Measurements from ENCODE around the gene TEX44.
A peak's percentile ranks its signal among the peaks of the same experiment; 100 is the strongest.
"Not testable (repeated sequence)": the region's sequence is repeated elsewhere in the genome, so short reads cannot be mapped to it uniquely, and the experiment has no call there.

The TEX44 gene

GRCh38 chr2:231573698-231574421, 18.8 kb upstream of the TEX44 start:
- TF ChIP-seq POLR2AphosphoS5 (IDR thresholded peaks at IDR 0.05; ENCODE audit: low read depth, low read length) (no peak), TAF1 (IDR thresholded peaks at IDR 0.05; ENCODE audit: borderline replicate concordance, low read depth, low read length) (no peak), POLR2A (IDR thresholded peaks at IDR 0.05; ENCODE audit: low read depth, low read length) (no peak)
- DNase-seq (ENCODE audit: insufficient read length) (no peak), FAIRE-seq (no peak)

- FAIRE-seq (no peak), DNase-seq (ENCODE audit: insufficient read length) (no peak)
- TF ChIP-seq POLR2AphosphoS5 (IDR thresholded peaks at IDR 0.05; ENCODE audit: low read depth, low read length) (no peak), TAF1 (IDR thresholded peaks at IDR 0.05; ENCODE audit: borderline replicate concordance, low read depth, low read length) (no peak), POLR2A (IDR thresholded peaks at IDR 0.05; ENCODE audit: low read depth, low read length) (no peak)
Observed at GRCh38 chr2:231575612-231576256, 16.9 kb upstream of the TEX44 start.

GRCh38 chr2:231576465-231576864, 16.2 kb upstream of the TEX44 start:
- FAIRE-seq (no peak), DNase-seq (ENCODE audit: insufficient read length) (no peak)
- TF ChIP-seq POLR2AphosphoS5 (IDR thresholded peaks at IDR 0.05; ENCODE audit: low read depth, low read length) (no peak), TAF1 (IDR thresholded peaks at IDR 0.05; ENCODE audit: borderline replicate concordance, low read depth, low read length) (no peak), POLR2A (IDR thresholded peaks at IDR 0.05; ENCODE audit: low read depth, low read length) (no peak)

- FAIRE-seq; DNase-seq (ENCODE audit: insufficient read length): not testable (repeated sequence)
Observed at GRCh38 chr2:231578655-231579054, 14.0 kb upstream of the TEX44 start.

- FAIRE-seq (peak; percentile 53), DNase-seq (ENCODE audit: insufficient read length) (no peak)
- no peak for TF ChIP-seq TAF1 (IDR thresholded peaks at IDR 0.05; ENCODE audit: borderline replicate concordance, low read depth, low read length)
- no peak for TF ChIP-seq POLR2AphosphoS5 (IDR thresholded peaks at IDR 0.05; ENCODE audit: low read depth, low read length)
- TF ChIP-seq POLR2A (IDR thresholded peaks at IDR 0.05; ENCODE audit: low read depth, low read length): no peak
Observed at GRCh38 chr2:231579560-231579959, 13.1 kb upstream of the TEX44 start.

- FAIRE-seq (no peak), DNase-seq (ENCODE audit: insufficient read length) (no peak)
- TF ChIP-seq TAF1 (IDR thresholded peaks at IDR 0.05; ENCODE audit: borderline replicate concordance, low read depth, low read length) (no peak), POLR2A (IDR thresholded peaks at IDR 0.05; ENCODE audit: low read depth, low read length) (no peak), POLR2AphosphoS5 (IDR thresholded peaks at IDR 0.05; ENCODE audit: low read depth, low read length) (no peak)
Observed at GRCh38 chr2:231581328-231581727, 11.3 kb upstream of the TEX44 start.

GRCh38 chr2:231583982-231584381, 8.7 kb upstream of the TEX44 start:
- FAIRE-seq (no peak), DNase-seq (ENCODE audit: insufficient read length) (no peak)
- no peak for TF ChIP-seq POLR2AphosphoS5 (IDR thresholded peaks at IDR 0.05; ENCODE audit: low read depth, low read length)
- no peak for TF ChIP-seq TAF1 (IDR thresholded peaks at IDR 0.05; ENCODE audit: borderline replicate concordance, low read depth, low read length)
- no peak for TF ChIP-seq POLR2A (IDR thresholded peaks at IDR 0.05; ENCODE audit: low read depth, low read length)

GRCh38 chr2:231587744-231588143, 4.9 kb upstream of the TEX44 start:
- not testable (repeated sequence) for FAIRE-seq

GRCh38 chr2:231589656-231590055, 3.0 kb upstream of the TEX44 start:
- no peak for DNase-seq (ENCODE audit: insufficient read length)
- FAIRE-seq: no peak
- no peak for TF ChIP-seq TAF1 (IDR thresholded peaks at IDR 0.05; ENCODE audit: borderline replicate concordance, low read depth, low read length)
- no peak for TF ChIP-seq POLR2AphosphoS5 (IDR thresholded peaks at IDR 0.05; ENCODE audit: low read depth, low read length)
- no peak for TF ChIP-seq POLR2A (IDR thresholded peaks at IDR 0.05; ENCODE audit: low read depth, low read length)

More at GRCh38 chr2:231587744-231588143, 4.9 kb upstream of the TEX44 start:
- DNase-seq (ENCODE audit: insufficient read length): not testable (repeated sequence)

- TF ChIP-seq TAF1 (IDR thresholded peaks at IDR 0.05; ENCODE audit: borderline replicate concordance, low read depth, low read length) (no peak), POLR2AphosphoS5 (IDR thresholded peaks at IDR 0.05; ENCODE audit: low read depth, low read length) (no peak), POLR2A (IDR thresholded peaks at IDR 0.05; ENCODE audit: low read depth, low read length) (no peak)
- no peak for DNase-seq (ENCODE audit: insufficient read length)
- FAIRE-seq: no peak
Observed at GRCh38 chr2:231590614-231591013, 2.0 kb upstream of the TEX44 start.

- DNase-seq (ENCODE audit: insufficient read length) (no peak), FAIRE-seq (no peak)
- TF ChIP-seq TAF1 (IDR thresholded peaks at IDR 0.05; ENCODE audit: borderline replicate concordance, low read depth, low read length) (no peak), POLR2AphosphoS5 (IDR thresholded peaks at IDR 0.05; ENCODE audit: low read depth, low read length) (no peak), POLR2A (IDR thresholded peaks at IDR 0.05; ENCODE audit: low read depth, low read length) (no peak)
Observed at GRCh38 chr2:231593666-231594065, 1.0 kb downstream of the TEX44 start.

- FAIRE-seq: no peak
- no peak for TF ChIP-seq POLR2AphosphoS5 (IDR thresholded peaks at IDR 0.05; ENCODE audit: low read depth, low read length)
- TF ChIP-seq POLR2A (IDR thresholded peaks at IDR 0.05; ENCODE audit: low read depth, low read length): no peak
- TF ChIP-seq TAF1 (IDR thresholded peaks at IDR 0.05; ENCODE audit: borderline replicate concordance, low read depth, low read length): no peak
- no peak for DNase-seq (ENCODE audit: insufficient read length)
Observed at GRCh38 chr2:231597014-231597611, 4.4 kb downstream of the TEX44 start.

Measured in GM12892 (cell line).